CD14-positive monocyte (primary cell): ENCODE measurements around the gene OGFOD3. TPM values are rescaled to one million over a fixed set of nuclear protein-coding genes. Genes with fewer than 3 reads are reported as not detected.

Source experiments
- DNase-seq, 3 donors: peaks; one replicate each; pipeline ENCODE4 v3.0.0-alpha.2; 2011 to 2022
- H2AFZ ChIP-seq: 2 replicates; pipeline ENCODE4 v1.6.0; 2012; ENCODE audit warnings: mild to moderate bottlenecking, low read depth, low read length, inconsistent platforms; ENCODE audit not compliant: insufficient read depth, poor library complexity, severe bottlenecking
- H3K27ac ChIP-seq, 2 donors: 1 replicate in 1 of 2; 2 replicates in 1 of 2; pipeline ENCODE4 v1.5.1; 2012 to 2013; ENCODE audit warnings: low read length in 2 of 2, control low read depth in 1 of 2, inconsistent platforms in 1 of 2, low read depth in 1 of 2, mild to moderate bottlenecking in 1 of 2
- H3K27me3 ChIP-seq, 2 donors: one replicate each; pipeline versions ENCODE4 v1.6.0 to v1.6.1; 2011 to 2013; ENCODE audit warnings: low read length in 2 of 2; ENCODE audit not compliant: control insufficient read depth in 2 of 2, insufficient read depth in 2 of 2
- H3K36me3 ChIP-seq, 2 donors: replicated peaks in 1 of 2; 1 replicate in 1 of 2; 2 replicates in 1 of 2; pipeline versions ENCODE4 v1.5.1 to v1.6.1; 2012 to 2013; ENCODE audit warnings: low read length in 2 of 2, control low read depth in 1 of 2, inconsistent platforms in 1 of 2, mild to moderate bottlenecking in 1 of 2; ENCODE audit not compliant: insufficient read depth in 2 of 2, control insufficient read depth in 1 of 2
- H3K4me1 ChIP-seq, 2 donors: 1 replicate in 1 of 2; 2 replicates in 1 of 2; pipeline versions ENCODE4 v1.5.1 to v1.6.1; 2012 to 2013; ENCODE audit warnings: low read length in 2 of 2, control low read depth in 1 of 2, inconsistent platforms in 1 of 2, mild to moderate bottlenecking in 1 of 2, moderate library complexity in 1 of 2; ENCODE audit not compliant: insufficient read depth in 2 of 2, control insufficient read depth in 1 of 2
- H3K4me2 ChIP-seq: replicated peaks from 2 replicates; pipeline ENCODE3; 2012; ENCODE audit warnings: low read length, moderate library complexity, mild to moderate bottlenecking; ENCODE audit not compliant: poor library complexity, severe bottlenecking; ENCODE audit errors: extremely low read depth
- H3K4me3 ChIP-seq, 3 experiments: fragments of 200-600 bp in 1 of 3; sonication (generic) in 1 of 3; replicated peaks in 1 of 3; 1 replicate in 2 of 3; 2 replicates in 1 of 3; pipeline ENCODE4 v1.5.1; 2011 to 2013; ENCODE audit warnings: low read length in 3 of 3, mild to moderate bottlenecking in 3 of 3, control low read depth in 2 of 3, low read depth in 2 of 3, inconsistent platforms in 1 of 3, moderate library complexity in 1 of 3
- H3K79me2 ChIP-seq: 2 replicates; pipeline ENCODE4 v1.6.0; 2012; ENCODE audit warnings: mild to moderate bottlenecking, control low read depth, inconsistent platforms, low read length, moderate library complexity; ENCODE audit not compliant: insufficient read depth
- H3K9ac ChIP-seq: 2 replicates; pipeline ENCODE4 v1.6.0; 2017; ENCODE audit warnings: low read length, mild to moderate bottlenecking; ENCODE audit not compliant: insufficient read depth, poor library complexity, severe bottlenecking
- H3K9me3 ChIP-seq, 2 donors: replicated peaks in 1 of 2; 1 replicate in 1 of 2; 2 replicates in 1 of 2; pipeline versions ENCODE4 v1.5.1 to v1.6.1; 2012 to 2013; ENCODE audit warnings: low read length in 2 of 2, control low read depth in 1 of 2; ENCODE audit not compliant: control insufficient read depth in 1 of 2, insufficient read depth in 1 of 2
- H4K20me1 ChIP-seq: 2 replicates; pipeline ENCODE4 v1.6.0; 2012; ENCODE audit warnings: mild to moderate bottlenecking, low read length, control low read depth, moderate library complexity; ENCODE audit not compliant: insufficient read depth
- H3K27ac Mint-ChIP-seq, 7 donors: one replicate each; pipeline ENCODE4 v1.8.0; 2020; ENCODE audit warnings: mild to moderate bottlenecking in 7 of 7, mixed read lengths in 7 of 7, moderate library complexity in 6 of 7, inconsistent platforms in 2 of 7
- H3K27me3 Mint-ChIP-seq, 3 donors: one replicate each; pipeline ENCODE4 v1.8.0; 2021 to 2022; ENCODE audit warnings: low read depth in 3 of 3, mild to moderate bottlenecking in 3 of 3, mixed read lengths in 3 of 3, moderate library complexity in 3 of 3, inconsistent platforms in 1 of 3
- H3K36me3 Mint-ChIP-seq, 2 donors: one replicate each; pipeline ENCODE4 v1.8.0; 2020; ENCODE audit warnings: mixed read lengths in 2 of 2, inconsistent platforms in 1 of 2, mild to moderate bottlenecking in 1 of 2
- H3K4me1 Mint-ChIP-seq: one replicate; pipeline ENCODE4 v1.8.0; 2020; ENCODE audit warnings: mild to moderate bottlenecking, mixed read lengths
- H3K4me3 Mint-ChIP-seq, 2 donors: one replicate each; pipeline ENCODE4 v1.8.0; 2020; ENCODE audit warnings: mild to moderate bottlenecking in 2 of 2, mixed read lengths in 2 of 2, moderate library complexity in 1 of 2
- H3K9me3 Mint-ChIP-seq, 7 donors: one replicate each; pipeline ENCODE4 v1.8.0; 2020 to 2022; ENCODE audit warnings: mixed read lengths in 7 of 7, mild to moderate bottlenecking in 6 of 7, moderate library complexity in 6 of 7, inconsistent platforms in 2 of 7
- WGBS: methylation state at CpG from one replicate; pipeline ENCODE4 v1.1.5; 2013; ENCODE audit warnings: missing lambda C conversion rate; ENCODE audit not compliant: insufficient coverage; 5-methylcytosine and 5-hydroxymethylcytosine counted together
- intact Hi-C, 2 donors: fragments of 100-400 bp; cut with micrococcal nuclease; formaldehyde crosslinking; loops; one replicate each; pipeline versions ENCODE4 v1.15.0 to v1.15.1; 2023
- polyA plus RNA-seq, 3 donors: library from polyadenylated mRNA; depleted of rRNA in 1 of 3; unstranded in 2 of 3; stranded (reverse) in 1 of 3; fragments of 300-500 nt in 2 of 3; fragments of >200 nt in 1 of 3; fragmentation: Illumina TruSeq in 2 of 3; gene quantifications; 1 replicate in 2 of 3; 2 replicates in 1 of 3; pipeline ENCODE4 v1.2.3, GENCODE V29; 2012 to 2021
- TF ChIP-seq, protein P1 (sequence below): fragments of 200-600 bp; IDR thresholded peaks from one replicate; pipeline ENCODE4 v1.8.0; 2022; ENCODE audit warnings: antibody characterized with exemption, mild to moderate bottlenecking

The OGFOD3 gene
- polyA plus RNA-seq, 3 donors, result 17.9 to 36.4 (median 25.2) TPM

DNA sequence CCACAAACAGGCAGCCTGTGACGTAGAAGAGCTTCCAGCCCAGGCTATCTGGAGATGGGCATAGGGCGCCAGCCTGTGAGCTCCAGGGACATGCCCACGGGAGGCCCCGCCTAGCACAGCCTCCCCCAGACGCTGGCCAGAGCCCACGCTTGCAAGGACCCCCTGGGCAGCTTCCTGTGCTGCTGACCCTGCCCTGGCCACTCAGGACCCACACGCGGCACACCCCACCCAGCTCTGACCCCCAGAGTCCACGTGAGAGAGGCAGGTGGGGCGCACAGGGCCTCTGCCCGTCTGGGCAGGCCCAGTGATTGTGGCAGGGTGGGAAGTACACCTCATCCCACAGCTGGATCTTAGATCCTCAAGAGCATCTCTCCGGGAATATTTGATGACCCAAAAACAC is 28.3 kb upstream of the OGFOD3 start:
- H3K27ac ChIP-seq, result peak overlapping the region in 1 of 2 donors; percentile 31
- H3K9ac ChIP-seq, result no peak overlapping the region
- no peaks in the 10 kb centered on the region for H3K27me3 ChIP-seq
- Mint-ChIP-seq H3K27me3 (peaks cover 0 to 1% (median 0%) of the 10 kb centered on the region in 3 donors), H3K4me1 (peaks cover 22% of the 10 kb centered on the region), H3K27ac (peak overlapping the region in 3 of 7 donors; percentile 18 to 63 (median 37)), H3K36me3 (peaks cover 29 to 60% of the 10 kb centered on the region in 2 donors), H3K9me3 (no peaks in the 10 kb centered on the region), H3K4me3 (no peak overlapping the region)
- H3K79me2 ChIP-seq, result peaks cover 68% of the 10 kb centered on the region
- H2AFZ ChIP-seq, result no peak overlapping the region
- peaks cover 30 to 38% of the 10 kb centered on the region in 2 donors for H3K4me1 ChIP-seq
- no peak overlapping the region for H3K4me2 ChIP-seq
- no peak overlapping the region for H3K4me3 ChIP-seq
- 95% methylated on average over 7 of the region's 12 CpGs for WGBS
- TF ChIP-seq, protein P1, sequence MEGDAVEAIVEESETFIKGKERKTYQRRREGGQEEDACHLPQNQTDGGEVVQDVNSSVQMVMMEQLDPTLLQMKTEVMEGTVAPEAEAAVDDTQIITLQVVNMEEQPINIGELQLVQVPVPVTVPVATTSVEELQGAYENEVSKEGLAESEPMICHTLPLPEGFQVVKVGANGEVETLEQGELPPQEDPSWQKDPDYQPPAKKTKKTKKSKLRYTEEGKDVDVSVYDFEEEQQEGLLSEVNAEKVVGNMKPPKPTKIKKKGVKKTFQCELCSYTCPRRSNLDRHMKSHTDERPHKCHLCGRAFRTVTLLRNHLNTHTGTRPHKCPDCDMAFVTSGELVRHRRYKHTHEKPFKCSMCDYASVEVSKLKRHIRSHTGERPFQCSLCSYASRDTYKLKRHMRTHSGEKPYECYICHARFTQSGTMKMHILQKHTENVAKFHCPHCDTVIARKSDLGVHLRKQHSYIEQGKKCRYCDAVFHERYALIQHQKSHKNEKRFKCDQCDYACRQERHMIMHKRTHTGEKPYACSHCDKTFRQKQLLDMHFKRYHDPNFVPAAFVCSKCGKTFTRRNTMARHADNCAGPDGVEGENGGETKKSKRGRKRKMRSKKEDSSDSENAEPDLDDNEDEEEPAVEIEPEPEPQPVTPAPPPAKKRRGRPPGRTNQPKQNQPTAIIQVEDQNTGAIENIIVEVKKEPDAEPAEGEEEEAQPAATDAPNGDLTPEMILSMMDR, result no peak
- H3K9me3 ChIP-seq, result no peaks in the 10 kb centered on the region
- intact Hi-C loops, result no loop called here
- no peak for DNase-seq
- peaks cover 85% of the 10 kb centered on the region for H4K20me1 ChIP-seq
- H3K36me3 ChIP-seq, result peaks cover 54 to 60% of the 10 kb centered on the region in 2 donors

- Mint-ChIP-seq H3K27me3 (peaks cover 0 to 1% (median 0%) of the 10 kb centered on the region in 3 donors), H3K36me3 (peaks cover 29 to 61% of the 10 kb centered on the region in 2 donors), H3K9me3 (no peaks in the 10 kb centered on the region), H3K4me3 (no peak overlapping the region), H3K27ac (peak overlapping the region in 3 of 7 donors; percentile 11 to 50 (median 20)), H3K4me1 (peaks cover 21% of the 10 kb centered on the region)
- Histone ChIP-seq H3K4me2 (no peak overlapping the region), H3K36me3 (peaks cover 54 to 61% of the 10 kb centered on the region in 2 donors), H3K27ac (peak overlapping the region in 1 of 2 donors; percentile 45), H3K9me3 (no peaks in the 10 kb centered on the region), H3K27me3 (no peaks in the 10 kb centered on the region), H3K79me2 (peaks cover 68% of the 10 kb centered on the region), H3K4me3 (no peak overlapping the region), H3K9ac (no peak overlapping the region), H3K4me1 (peaks cover 30 to 38% of the 10 kb centered on the region in 2 donors), H2AFZ (no peak overlapping the region), H4K20me1 (peaks cover 90% of the 10 kb centered on the region)
- TF ChIP-seq, protein P1, result no peak
- 90% methylated on average over 14 of the region's 15 CpGs for WGBS
- no peak for DNase-seq
- intact Hi-C loops, result no loop called here
These were observed 27.7 kb upstream of the OGFOD3 start for GRCh38 chr17:82446124-82446523.
